CD8-positive, alpha-beta memory T cell (primary cell): Measurements from ENCODE around the gene BBS9. TPM values are rescaled to one million over a fixed set of nuclear protein-coding genes. Genes with fewer than 3 reads are reported as not detected.

Experiments used
- CTCF ChIA-PET: fragments of 350-600 bp; sonication (Branson Sonifier 250); formaldehyde crosslinking; loops from one replicate; lab custom pipeline; 2021; ENCODE audit warnings: antibody characterized with exemption; lab: Charles Lee
- POLR2A ChIA-PET: fragments of 350-600 bp; sonication (Branson Sonifier 250); formaldehyde crosslinking; loops from one replicate; lab custom pipeline; 2021; ENCODE audit warnings: antibody characterized with exemption; lab: Charles Lee
- DNase-seq, 5 donors: peaks; one replicate each; pipeline versions ENCODE4 v3.0.0 to v3.0.0-alpha.2; 2020 to 2022; ENCODE audit warnings: mixed read lengths in 1 of 5
- H3K27ac ChIP-seq: one replicate; pipeline ENCODE4 v1.7.0; 2013; ENCODE audit warnings: low read depth, mild to moderate bottlenecking, low read length, moderate library complexity
- H3K27me3 ChIP-seq: 2 replicates; pipeline ENCODE4 v1.7.0; 2013; ENCODE audit warnings: low read length, mild to moderate bottlenecking; ENCODE audit not compliant: insufficient read depth, poor library complexity, severe bottlenecking
- H3K36me3 ChIP-seq: 2 replicates; pipeline ENCODE4 v1.7.0; 2013; ENCODE audit warnings: mild to moderate bottlenecking, low read length, moderate library complexity; ENCODE audit not compliant: insufficient read depth
- H3K4me1 ChIP-seq: 2 replicates; pipeline ENCODE4 v1.7.0; 2013; ENCODE audit warnings: mild to moderate bottlenecking, low read length, moderate library complexity; ENCODE audit not compliant: insufficient read depth
- H3K4me3 ChIP-seq: 2 replicates; pipeline ENCODE4 v1.7.0; 2013; ENCODE audit warnings: mild to moderate bottlenecking, low read length
- H3K9me3 ChIP-seq: 2 replicates; pipeline ENCODE4 v1.7.0; 2013; ENCODE audit warnings: mild to moderate bottlenecking, low read length
- H3K27ac Mint-ChIP-seq, 8 donors: one replicate each; pipeline ENCODE4 v1.8.0; 2020 to 2021; ENCODE audit warnings: mixed read lengths in 8 of 8, mild to moderate bottlenecking in 6 of 8, inconsistent platforms in 3 of 8, moderate library complexity in 3 of 8
- H3K27me3 Mint-ChIP-seq, 2 donors: one replicate each; pipeline ENCODE4 v1.8.0; 2020 to 2021; ENCODE audit warnings: mixed read lengths in 2 of 2, mild to moderate bottlenecking in 1 of 2, moderate library complexity in 1 of 2
- H3K36me3 Mint-ChIP-seq, 3 donors: one replicate each; pipeline ENCODE4 v1.8.0; 2020 to 2021; ENCODE audit warnings: mixed read lengths in 3 of 3, inconsistent platforms in 1 of 3, mild to moderate bottlenecking in 1 of 3
- H3K4me1 Mint-ChIP-seq, 3 donors: one replicate each; pipeline ENCODE4 v1.8.0; 2020 to 2021; ENCODE audit warnings: mixed read lengths in 3 of 3, inconsistent platforms in 1 of 3, mild to moderate bottlenecking in 1 of 3
- H3K4me3 Mint-ChIP-seq, 7 donors: one replicate each; pipeline ENCODE4 v1.8.0; 2020 to 2021; ENCODE audit warnings: mixed read lengths in 7 of 7, mild to moderate bottlenecking in 6 of 7, moderate library complexity in 4 of 7, inconsistent platforms in 2 of 7
- H3K9me3 Mint-ChIP-seq, 5 donors: one replicate each; pipeline ENCODE4 v1.8.0; 2020 to 2022; ENCODE audit warnings: mixed read lengths in 5 of 5, mild to moderate bottlenecking in 3 of 5, moderate library complexity in 2 of 5, inconsistent platforms in 1 of 5
- polyA plus RNA-seq: library from polyadenylated mRNA; unstranded; fragments of 300-500 nt; fragmentation: Illumina TruSeq; gene quantifications from one replicate; pipeline ENCODE4 v1.2.3, GENCODE V29; 2021
- total RNA-seq, 2 experiments: library from RNA; stranded (reverse); gene quantifications; one replicate each; pipeline ENCODE4 v1.2.3, GENCODE V29; 2021

BBS9 gene
- total and polyA plus RNA-seq, 3 experiments from 2014 or later = 10.0 to 14.6 (median 11.1) TPM

DNA sequence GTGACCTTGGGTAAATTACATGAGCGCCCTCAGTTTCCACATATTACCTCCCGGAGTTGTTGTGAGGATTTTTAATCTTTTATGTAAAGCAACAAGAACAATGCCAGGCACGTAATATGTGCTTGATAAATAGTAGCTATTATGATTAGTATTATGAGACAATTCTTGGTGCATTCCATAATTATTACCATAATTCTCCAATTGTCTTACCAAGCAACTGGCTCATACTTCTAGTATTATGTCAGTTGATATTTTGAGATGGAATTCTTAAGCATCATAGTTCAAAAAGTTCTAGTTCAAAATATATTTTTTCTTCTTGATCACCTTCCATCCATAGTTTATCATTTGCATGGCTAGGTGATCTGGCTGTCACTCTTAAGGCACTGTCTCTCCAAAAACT, 259.0 kb downstream of the BBS9 start:
- ChIA-PET POLR2A (no interaction called here), CTCF (no interaction called here)
- no peaks in the 10 kb centered on the region for H3K9me3 Mint-ChIP-seq
- H3K4me3 Mint-ChIP-seq = no peak overlapping the region
- no peak for DNase-seq
- H3K27ac Mint-ChIP-seq = no peak overlapping the region
- H3K27me3 ChIP-seq = no peaks in the 10 kb centered on the region
- H3K27ac ChIP-seq = no peak overlapping the region
- peaks cover 2% of the 10 kb centered on the region in 3 donors for H3K4me1 Mint-ChIP-seq
- no peaks in the 10 kb centered on the region for H3K4me1 ChIP-seq
- H3K4me3 ChIP-seq = no peak overlapping the region
- H3K9me3 ChIP-seq = no peaks in the 10 kb centered on the region
- H3K27me3 Mint-ChIP-seq = no peaks in the 10 kb centered on the region
- H3K36me3 ChIP-seq = no peaks in the 10 kb centered on the region
- peaks cover 29 to 55% (median 41%) of the 10 kb centered on the region in 3 donors for H3K36me3 Mint-ChIP-seq

DNA sequence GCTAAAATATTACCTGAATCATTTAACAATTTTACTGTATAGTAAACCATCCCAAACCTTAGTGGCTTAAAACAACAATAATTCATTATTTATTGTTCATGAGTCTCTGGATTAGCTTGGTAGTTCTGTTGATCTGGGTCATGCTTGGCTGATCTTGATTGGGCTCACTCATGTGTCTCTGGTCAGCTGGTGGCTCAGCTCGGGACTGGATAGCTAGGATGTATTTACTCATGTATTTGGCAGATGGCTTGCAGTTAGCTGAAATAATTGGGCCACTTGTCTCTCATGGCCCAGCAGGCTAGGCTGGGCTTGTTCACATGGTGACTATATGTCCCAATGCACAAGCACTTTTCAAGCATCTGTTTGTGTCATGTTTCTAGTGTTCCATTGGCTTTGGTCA, 262.8 kb downstream of the BBS9 start:
- DNase-seq = no peak
- no peak overlapping the region for H3K27ac ChIP-seq
- peaks cover 29 to 76% (median 39%) of the 10 kb centered on the region in 3 donors for H3K36me3 Mint-ChIP-seq
- no peaks in the 10 kb centered on the region for H3K9me3 ChIP-seq
- H3K27me3 Mint-ChIP-seq = no peaks in the 10 kb centered on the region
- ChIA-PET POLR2A (no interaction called here), CTCF (no interaction called here)
- no peaks in the 10 kb centered on the region for H3K27me3 ChIP-seq
- no peak overlapping the region for H3K4me3 Mint-ChIP-seq
- H3K36me3 ChIP-seq = no peaks in the 10 kb centered on the region
- no peaks in the 10 kb centered on the region for H3K4me1 ChIP-seq
- peaks cover 0 to 12% (median 0%) of the 10 kb centered on the region in 5 donors for H3K9me3 Mint-ChIP-seq
- no peak overlapping the region for H3K27ac Mint-ChIP-seq
- no peak overlapping the region for H3K4me3 ChIP-seq
- peaks cover 8 to 10% (median 9%) of the 10 kb centered on the region in 3 donors for H3K4me1 Mint-ChIP-seq

DNA sequence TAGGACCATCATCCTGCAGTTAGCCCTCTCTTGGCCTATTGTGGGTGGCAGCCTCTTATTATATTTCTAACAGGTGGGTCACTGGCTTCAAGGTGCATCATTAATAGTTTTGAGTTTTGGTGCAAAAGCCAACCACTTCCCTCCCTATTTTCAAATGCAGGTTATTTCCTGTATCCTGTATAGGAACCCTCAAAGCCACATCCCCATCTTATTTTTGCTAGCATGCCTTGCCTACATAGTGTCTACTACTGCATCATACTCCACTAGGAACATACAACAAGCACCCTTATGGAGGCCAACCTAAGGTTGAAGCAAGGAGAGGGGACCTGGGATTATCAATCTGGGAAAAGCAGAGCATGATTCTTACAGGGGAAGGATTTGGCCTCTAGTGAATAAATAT, 264.4 kb downstream of the BBS9 start:
- Histone ChIP-seq H3K4me3 (no peak overlapping the region), H3K27me3 (no peaks in the 10 kb centered on the region), H3K27ac (no peak overlapping the region), H3K4me1 (no peaks in the 10 kb centered on the region), H3K36me3 (no peaks in the 10 kb centered on the region), H3K9me3 (no peaks in the 10 kb centered on the region)
- no peak for DNase-seq
- POLR2A ChIA-PET = no interaction called here
- Mint-ChIP-seq H3K27ac (no peak overlapping the region), H3K4me3 (no peak overlapping the region), H3K4me1 (peaks cover 8 to 10% (median 9%) of the 10 kb centered on the region in 3 donors), H3K9me3 (peaks cover 0 to 14% (median 0%) of the 10 kb centered on the region in 5 donors), H3K36me3 (peaks cover 30 to 72% (median 30%) of the 10 kb centered on the region in 3 donors), H3K27me3 (no peaks in the 10 kb centered on the region)
- CTCF ChIA-PET = no interaction called here

DNA sequence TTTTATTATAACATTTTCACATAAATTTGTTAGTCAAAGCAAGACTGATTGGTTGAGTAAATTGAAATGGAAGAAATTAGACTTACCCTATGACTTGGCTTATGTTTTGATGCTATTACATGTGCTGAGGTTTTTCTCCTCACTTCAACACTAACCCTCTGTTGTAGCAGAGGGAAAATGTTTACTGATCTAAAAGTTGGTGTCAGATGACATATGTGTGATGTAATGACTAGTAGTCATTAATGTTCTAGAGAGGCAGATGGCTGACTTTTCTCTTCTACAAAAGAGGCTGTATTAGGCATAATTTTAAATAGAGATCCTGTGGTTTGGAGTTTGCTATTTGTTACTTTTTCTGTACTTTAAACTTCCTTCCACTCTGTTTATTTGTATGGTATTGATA, 266.0 kb downstream of the BBS9 start:
- H3K36me3 Mint-ChIP-seq = peaks cover 19 to 67% (median 23%) of the 10 kb centered on the region in 3 donors
- Histone ChIP-seq H3K27me3 (no peaks in the 10 kb centered on the region), H3K4me3 (no peak overlapping the region), H3K36me3 (no peaks in the 10 kb centered on the region), H3K9me3 (no peaks in the 10 kb centered on the region), H3K27ac (no peak overlapping the region), H3K4me1 (no peaks in the 10 kb centered on the region)
- no peak for DNase-seq
- H3K9me3 Mint-ChIP-seq = peaks cover 0 to 14% (median 0%) of the 10 kb centered on the region in 5 donors
- peaks cover 8 to 10% (median 9%) of the 10 kb centered on the region in 3 donors for H3K4me1 Mint-ChIP-seq
- CTCF ChIA-PET = no interaction called here
- no peak overlapping the region for H3K27ac Mint-ChIP-seq
- no peaks in the 10 kb centered on the region for H3K27me3 Mint-ChIP-seq
- H3K4me3 Mint-ChIP-seq = no peak overlapping the region
- POLR2A ChIA-PET = no interaction called here

DNA sequence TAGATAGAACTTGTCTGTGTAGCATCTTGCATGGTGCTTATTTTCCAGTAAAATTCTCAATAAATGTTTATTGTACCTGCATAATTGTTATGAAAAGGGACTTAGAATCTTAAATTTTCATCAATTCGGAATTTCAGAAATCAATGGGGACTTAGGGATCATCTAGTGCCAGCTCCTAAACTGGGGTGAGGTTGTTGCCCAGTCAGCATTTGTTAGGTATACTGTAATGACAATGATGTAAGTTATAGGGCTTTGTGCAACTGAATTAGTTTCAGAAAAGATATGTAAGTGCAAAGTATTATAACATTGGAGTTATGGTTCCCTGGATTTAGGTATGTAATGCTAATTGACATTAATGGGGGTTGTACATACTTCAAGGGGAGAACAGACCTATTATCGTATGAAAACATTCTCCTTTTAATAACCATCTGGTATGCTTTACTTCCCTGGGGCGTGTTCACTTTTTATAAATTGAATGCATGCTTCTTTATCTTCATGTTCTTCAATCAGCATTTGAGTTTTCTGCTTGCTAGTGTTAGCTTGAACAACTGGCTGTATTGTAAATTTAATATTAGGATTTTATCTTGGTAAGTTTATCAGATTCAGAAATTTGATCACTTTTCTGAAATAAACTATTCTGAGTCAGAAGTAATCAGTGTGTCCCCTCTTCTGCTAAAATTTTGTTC, 270.3 kb downstream of the BBS9 start:
- Histone ChIP-seq H3K4me1 (no peaks in the 10 kb centered on the region), H3K36me3 (no peaks in the 10 kb centered on the region), H3K9me3 (no peaks in the 10 kb centered on the region), H3K27me3 (no peaks in the 10 kb centered on the region), H3K4me3 (no peak overlapping the region), H3K27ac (no peak overlapping the region)
- Mint-ChIP-seq H3K36me3 (peaks cover 15 to 52% (median 19%) of the 10 kb centered on the region in 3 donors), H3K27ac (no peak overlapping the region), H3K9me3 (peaks cover 0 to 21% (median 8%) of the 10 kb centered on the region in 5 donors), H3K4me3 (no peak overlapping the region), H3K27me3 (no peaks in the 10 kb centered on the region), H3K4me1 (peaks cover 0 to 2% (median 0%) of the 10 kb centered on the region in 3 donors)
- ChIA-PET CTCF (no interaction called here), POLR2A (no interaction called here)
- DNase-seq = no peak

DNA sequence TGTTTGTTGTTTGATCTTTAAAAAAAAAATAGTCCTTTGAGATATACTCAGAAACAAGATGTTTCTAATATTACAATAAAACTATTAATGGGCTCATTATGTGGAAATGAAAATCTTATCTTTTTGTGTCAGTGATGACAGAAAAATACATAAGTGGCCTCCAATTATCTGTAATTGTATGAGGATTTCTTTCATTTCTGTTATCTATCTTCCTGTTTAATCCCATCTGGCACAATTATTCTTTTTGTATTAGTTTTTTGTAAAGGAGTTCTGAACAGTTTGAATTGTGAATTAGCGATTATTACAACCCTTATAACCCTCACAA, 270.8 kb downstream of the BBS9 start:
- no peak for DNase-seq
- POLR2A ChIA-PET = no interaction called here
- H3K9me3 Mint-ChIP-seq = peaks cover 0 to 24% (median 12%) of the 10 kb centered on the region in 5 donors
- H3K27me3 Mint-ChIP-seq = no peaks in the 10 kb centered on the region
- no peaks in the 10 kb centered on the region for H3K4me1 ChIP-seq
- H3K27ac ChIP-seq = no peak overlapping the region
- H3K4me3 Mint-ChIP-seq = no peak overlapping the region
- H3K4me1 Mint-ChIP-seq = peaks cover 0 to 2% (median 0%) of the 10 kb centered on the region in 3 donors
- H3K36me3 Mint-ChIP-seq = peaks cover 15 to 50% (median 22%) of the 10 kb centered on the region in 3 donors
- no peaks in the 10 kb centered on the region for H3K27me3 ChIP-seq
- no peak overlapping the region for H3K27ac Mint-ChIP-seq
- no peaks in the 10 kb centered on the region for H3K9me3 ChIP-seq
- CTCF ChIA-PET = no interaction called here
- no peak overlapping the region for H3K4me3 ChIP-seq
- no peaks in the 10 kb centered on the region for H3K36me3 ChIP-seq

DNA sequence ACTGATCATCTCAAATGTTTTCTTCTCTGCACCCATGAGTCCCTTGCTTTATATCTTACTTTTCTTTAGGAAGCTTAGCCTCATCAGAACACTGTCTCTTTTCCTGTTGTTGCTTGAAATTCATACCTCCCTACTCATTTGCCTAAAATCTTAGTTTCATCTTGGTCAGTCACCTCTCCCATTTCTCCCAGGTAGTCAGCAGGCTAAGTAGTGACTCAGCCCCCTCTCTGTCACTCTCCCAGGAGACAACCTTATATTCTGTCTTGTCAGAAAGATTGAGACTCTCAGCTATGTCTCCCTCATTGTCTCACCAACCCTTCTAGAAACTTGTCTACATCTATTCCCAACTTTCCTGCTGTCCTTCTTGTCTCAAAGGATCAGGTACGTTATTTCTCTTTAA, 280.9 kb downstream of the BBS9 start:
- Histone ChIP-seq H3K27ac (no peak overlapping the region), H3K4me1 (no peaks in the 10 kb centered on the region), H3K4me3 (no peak overlapping the region), H3K9me3 (no peaks in the 10 kb centered on the region), H3K36me3 (no peaks in the 10 kb centered on the region), H3K27me3 (no peaks in the 10 kb centered on the region)
- Mint-ChIP-seq H3K27me3 (peaks cover 0 to 1% of the 10 kb centered on the region in 2 donors), H3K4me1 (peaks cover 0 to 5% (median 1%) of the 10 kb centered on the region in 3 donors), H3K27ac (no peak overlapping the region), H3K4me3 (no peak overlapping the region), H3K36me3 (peaks cover 11 to 46% (median 20%) of the 10 kb centered on the region in 3 donors), H3K9me3 (peaks cover 0 to 31% (median 23%) of the 10 kb centered on the region in 5 donors)
- POLR2A ChIA-PET = no interaction called here
- CTCF ChIA-PET = no interaction called here
- no peak for DNase-seq

DNA sequence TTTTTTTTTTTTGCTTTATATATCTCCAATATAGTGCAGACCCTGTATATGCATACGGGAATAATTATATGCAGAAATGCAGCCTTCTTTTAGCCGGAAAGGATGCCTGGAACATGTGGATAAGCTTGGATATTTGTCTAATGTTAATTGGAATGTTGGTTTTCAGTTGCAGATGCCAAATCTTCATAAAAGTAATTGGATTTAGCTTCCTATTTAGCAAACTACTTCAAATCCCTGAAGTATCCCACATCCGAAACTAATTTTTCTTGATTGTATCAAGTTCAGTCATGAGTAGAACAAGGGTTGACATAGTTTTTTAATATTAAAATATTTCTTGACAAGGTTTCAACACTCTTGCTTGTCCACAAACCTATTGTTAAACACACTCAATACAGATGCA, 281.7 kb downstream of the BBS9 start:
- CTCF ChIA-PET = interaction anchor here (0.7 kb wide), 1 partner anchor 13 kb away, joined by 4 read pairs; no protein-coding TSS in a partner anchor
- DNase-seq = no peak
- H3K27ac Mint-ChIP-seq = no peak overlapping the region

More for the DNA sequence above, 281.7 kb downstream of the BBS9 start:
- Histone ChIP-seq H3K4me1 (no peaks in the 10 kb centered on the region), H3K27me3 (no peaks in the 10 kb centered on the region), H3K9me3 (no peaks in the 10 kb centered on the region), H3K36me3 (no peaks in the 10 kb centered on the region), H3K27ac (no peak overlapping the region), H3K4me3 (no peak overlapping the region)
- H3K4me3 Mint-ChIP-seq = no peak overlapping the region
- H3K9me3 Mint-ChIP-seq = peaks cover 0 to 27% (median 22%) of the 10 kb centered on the region in 5 donors
- peaks cover 0 to 1% of the 10 kb centered on the region in 2 donors for H3K27me3 Mint-ChIP-seq
- peaks cover 0 to 5% (median 1%) of the 10 kb centered on the region in 3 donors for H3K4me1 Mint-ChIP-seq
- H3K36me3 Mint-ChIP-seq = peaks cover 11 to 45% (median 20%) of the 10 kb centered on the region in 3 donors
- POLR2A ChIA-PET = no interaction called here
